Measurements from ENCODE around the gene NEFH. TPM values are rescaled to one million over a fixed set of nuclear protein-coding genes. Genes with fewer than 3 reads are reported as not detected.

Gene NEFH
- total RNA-seq, 1 donor from 2014 or later = 1.0 TPM

DNA sequence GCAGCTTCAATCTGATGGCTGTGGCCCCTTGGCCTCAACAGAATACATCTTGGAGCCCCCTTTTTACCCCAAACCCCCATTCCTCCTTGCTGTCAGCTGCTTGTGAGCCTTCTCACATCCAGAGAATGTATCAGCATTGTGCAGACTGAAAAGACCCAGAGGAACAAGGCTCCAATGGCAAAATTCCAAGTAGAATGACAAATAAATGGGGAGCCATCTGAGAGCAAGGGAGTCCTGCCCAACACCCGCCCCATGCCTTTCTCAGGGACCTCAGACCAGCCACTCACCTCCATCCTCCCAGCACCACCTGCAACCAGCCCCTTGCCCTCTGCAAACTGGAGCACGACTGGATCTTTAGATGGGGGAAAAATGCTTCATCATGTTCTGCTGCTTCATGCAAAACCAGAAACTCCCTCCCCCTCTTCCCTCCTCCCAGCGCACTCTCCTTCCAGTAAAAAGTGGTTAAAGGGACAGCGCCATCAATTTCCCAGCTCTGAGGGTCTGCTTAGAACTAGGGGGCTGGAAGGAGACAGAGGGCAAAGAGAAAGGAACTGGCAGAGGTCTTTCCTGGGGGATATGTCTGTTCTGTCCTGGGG is 2.2 kb upstream of the NEFH start:
- ATAC-seq = no peak
- intact Hi-C loops (cut with DNase I) = no loop called here
- no peak overlapping the region for H3K27ac ChIP-seq

DNA sequence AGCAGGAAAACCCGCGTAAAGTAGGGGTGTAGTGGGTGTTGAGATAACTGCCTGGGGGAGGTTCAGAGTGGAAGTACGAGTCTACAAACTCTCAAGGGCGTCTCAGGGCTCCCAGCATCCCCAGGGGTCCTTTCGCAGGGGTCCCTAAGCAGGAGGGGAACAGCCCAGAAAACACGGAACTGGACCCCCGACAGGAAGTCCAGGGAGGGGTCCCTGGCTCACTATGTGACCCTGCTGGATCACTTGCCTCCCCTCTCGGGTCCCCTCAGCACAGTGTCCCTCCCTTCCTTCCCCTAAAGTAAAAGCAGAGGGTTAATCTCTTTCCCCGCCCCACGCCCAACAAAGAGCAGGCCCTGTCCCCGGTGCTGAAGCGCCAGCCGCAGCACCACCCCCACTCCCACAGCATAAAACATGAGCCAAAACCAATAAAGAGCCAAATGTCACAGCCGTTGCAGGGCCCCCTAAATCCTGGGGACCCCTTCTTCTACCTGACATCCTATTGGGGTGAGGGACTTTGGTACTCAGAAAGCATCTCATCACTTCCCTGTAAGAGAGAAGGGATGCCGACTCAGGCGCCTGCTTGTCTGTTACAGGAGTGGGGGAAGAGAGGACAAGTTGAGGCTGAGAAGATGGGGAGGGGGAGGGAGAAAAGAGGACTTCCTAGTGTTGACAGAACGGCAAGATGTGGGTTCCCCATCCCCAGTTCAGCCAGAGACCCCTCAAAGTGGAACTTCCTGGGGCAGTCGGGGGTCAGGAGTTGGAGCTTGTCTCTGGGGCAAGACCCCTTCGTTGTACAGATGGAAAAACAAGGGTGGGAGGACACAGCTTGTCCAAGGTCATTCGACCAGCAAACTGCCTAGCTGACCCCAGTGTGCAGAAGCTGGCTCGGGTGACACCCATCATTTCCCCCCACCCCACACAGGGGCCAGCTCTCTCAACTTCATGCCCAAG is 1.4 kb upstream of the NEFH start:
- Histone ChIP-seq H3K27me3 (ENCODE audit: low read depth) (peaks cover 58% of the 10 kb centered on the region), H3K4me1 (peaks cover 13% of the 10 kb centered on the region), H3K27ac (no peak overlapping the region), H3K9me3 (no peaks in the 10 kb centered on the region), H3K4me3 (no peak overlapping the region), H3K36me3 (no peaks in the 10 kb centered on the region)
- TF ChIP-seq, protein P1, sequence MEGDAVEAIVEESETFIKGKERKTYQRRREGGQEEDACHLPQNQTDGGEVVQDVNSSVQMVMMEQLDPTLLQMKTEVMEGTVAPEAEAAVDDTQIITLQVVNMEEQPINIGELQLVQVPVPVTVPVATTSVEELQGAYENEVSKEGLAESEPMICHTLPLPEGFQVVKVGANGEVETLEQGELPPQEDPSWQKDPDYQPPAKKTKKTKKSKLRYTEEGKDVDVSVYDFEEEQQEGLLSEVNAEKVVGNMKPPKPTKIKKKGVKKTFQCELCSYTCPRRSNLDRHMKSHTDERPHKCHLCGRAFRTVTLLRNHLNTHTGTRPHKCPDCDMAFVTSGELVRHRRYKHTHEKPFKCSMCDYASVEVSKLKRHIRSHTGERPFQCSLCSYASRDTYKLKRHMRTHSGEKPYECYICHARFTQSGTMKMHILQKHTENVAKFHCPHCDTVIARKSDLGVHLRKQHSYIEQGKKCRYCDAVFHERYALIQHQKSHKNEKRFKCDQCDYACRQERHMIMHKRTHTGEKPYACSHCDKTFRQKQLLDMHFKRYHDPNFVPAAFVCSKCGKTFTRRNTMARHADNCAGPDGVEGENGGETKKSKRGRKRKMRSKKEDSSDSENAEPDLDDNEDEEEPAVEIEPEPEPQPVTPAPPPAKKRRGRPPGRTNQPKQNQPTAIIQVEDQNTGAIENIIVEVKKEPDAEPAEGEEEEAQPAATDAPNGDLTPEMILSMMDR (IDR thresholded peaks at IDR 0.05) = no peak
- intact Hi-C loops (cut with DNase I) = no loop called here
- ATAC-seq = no peak
- DNase-seq = no peak

More for the DNA sequence above, 2.2 kb upstream of the NEFH start:
- Histone ChIP-seq H3K9me3 (no peaks in the 10 kb centered on the region), H3K27me3 (ENCODE audit: low read depth) (peaks cover 53% of the 10 kb centered on the region), H3K4me1 (peaks cover 13% of the 10 kb centered on the region), H3K36me3 (no peaks in the 10 kb centered on the region), H3K4me3 (no peak overlapping the region)
- TF ChIP-seq, protein P1 (IDR thresholded peaks at IDR 0.05) = no peak
- no peak for DNase-seq

DNA sequence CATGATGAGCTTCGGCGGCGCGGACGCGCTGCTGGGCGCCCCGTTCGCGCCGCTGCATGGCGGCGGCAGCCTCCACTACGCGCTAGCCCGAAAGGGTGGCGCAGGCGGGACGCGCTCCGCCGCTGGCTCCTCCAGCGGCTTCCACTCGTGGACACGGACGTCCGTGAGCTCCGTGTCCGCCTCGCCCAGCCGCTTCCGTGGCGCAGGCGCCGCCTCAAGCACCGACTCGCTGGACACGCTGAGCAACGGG is 169 bp downstream of the NEFH start:
- no peaks in the 10 kb centered on the region for H3K36me3 ChIP-seq
- H3K27ac ChIP-seq = no peak overlapping the region
- peaks cover 13% of the 10 kb centered on the region for H3K4me1 ChIP-seq
- no peaks in the 10 kb centered on the region for H3K9me3 ChIP-seq
- TF ChIP-seq, protein P1 (IDR thresholded peaks at IDR 0.05) = no peak
- intact Hi-C loops (cut with DNase I) = no loop called here
- DNase-seq (no peak), ATAC-seq (no peak)
- peak overlapping the region; percentile 29 for H3K4me3 ChIP-seq
- peaks cover 58% of the 10 kb centered on the region for H3K27me3 ChIP-seq (ENCODE audit: low read depth)

DNA sequence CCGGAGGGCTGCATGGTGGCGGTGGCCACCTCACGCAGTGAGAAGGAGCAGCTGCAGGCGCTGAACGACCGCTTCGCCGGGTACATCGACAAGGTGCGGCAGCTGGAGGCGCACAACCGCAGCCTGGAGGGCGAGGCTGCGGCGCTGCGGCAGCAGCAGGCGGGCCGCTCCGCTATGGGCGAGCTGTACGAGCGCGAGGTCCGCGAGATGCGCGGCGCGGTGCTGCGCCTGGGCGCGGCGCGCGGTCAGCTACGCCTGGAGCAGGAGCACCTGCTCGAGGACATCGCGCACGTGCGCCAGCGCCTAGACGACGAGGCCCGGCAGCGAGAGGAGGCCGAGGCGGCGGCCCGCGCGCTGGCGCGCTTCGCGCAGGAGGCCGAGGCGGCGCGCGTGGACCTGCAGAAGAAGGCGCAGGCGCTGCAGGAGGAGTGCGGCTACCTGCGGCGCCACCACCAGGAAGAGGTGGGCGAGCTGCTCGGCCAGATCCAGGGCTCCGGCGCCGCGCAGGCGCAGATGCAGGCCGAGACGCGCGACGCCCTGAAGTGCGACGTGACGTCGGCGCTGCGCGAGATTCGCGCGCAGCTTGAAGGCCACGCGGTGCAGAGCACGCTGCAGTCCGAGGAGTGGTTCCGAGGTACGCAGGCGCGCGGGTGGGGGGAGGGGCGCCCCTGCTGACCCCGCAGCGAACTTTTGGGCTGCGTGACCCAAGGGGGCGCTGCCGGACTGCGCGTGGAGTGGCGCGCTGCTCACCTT is 670 bp downstream of the NEFH start:
- ATAC-seq (peak; percentile 52 to 56), DNase-seq (peak; percentile 59)
- Histone ChIP-seq H3K4me1 (peaks cover 13% of the 10 kb centered on the region), H3K9me3 (no peaks in the 10 kb centered on the region), H3K4me3 (peak overlapping the region; percentile 29), H3K36me3 (no peaks in the 10 kb centered on the region), H3K27me3 (ENCODE audit: low read depth) (peaks cover 58% of the 10 kb centered on the region), H3K27ac (no peak overlapping the region)
- intact Hi-C loops (cut with DNase I) = no loop called here
- TF ChIP-seq, protein P1 (IDR thresholded peaks at IDR 0.05) = peak; percentile 11

GRCh38 chr22:29481265-29482000 is 1.4 kb downstream of the NEFH start:
- intact Hi-C loops (cut with DNase I) = no loop called here
- H3K27ac ChIP-seq = no peak overlapping the region
- no peaks in the 10 kb centered on the region for H3K36me3 ChIP-seq
- H3K27me3 ChIP-seq (ENCODE audit: low read depth) = peaks cover 58% of the 10 kb centered on the region
- H3K4me1 ChIP-seq = peaks cover 13% of the 10 kb centered on the region
- peak overlapping the region; percentile 21 for H3K4me3 ChIP-seq
- DNase-seq = no peak
- ATAC-seq = no peak
- TF ChIP-seq, protein P1 (IDR thresholded peaks at IDR 0.05) = no peak
- H3K9me3 ChIP-seq = no peaks in the 10 kb centered on the region
